ENCODE measurements around the gene SH3BP1. TPM values are rescaled to one million over a fixed set of nuclear protein-coding genes. Genes with fewer than 3 reads are reported as not detected.

SH3BP1 gene
- total RNA-seq, 1 donor from 2014 or later: 28.3 TPM

DNA sequence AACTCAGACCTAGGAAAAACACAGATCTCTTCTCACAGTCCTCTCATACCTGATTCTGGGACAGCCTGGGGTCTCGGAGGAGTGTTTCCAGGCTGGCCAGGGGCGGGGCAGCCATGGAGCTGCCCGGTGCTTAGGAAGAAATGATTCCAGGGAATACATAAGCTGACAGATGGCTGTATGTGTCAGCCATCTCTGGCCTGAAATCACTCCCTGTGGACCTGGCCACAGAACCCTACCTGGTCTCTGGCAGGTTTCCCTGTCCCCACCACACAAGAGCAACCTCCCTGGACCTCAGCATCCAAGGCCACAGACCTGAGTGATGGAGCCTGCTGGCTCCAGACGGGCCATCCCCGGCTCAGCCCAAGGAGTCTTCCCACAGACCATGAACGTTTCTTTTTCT, 20.8 kb upstream of the SH3BP1 start:
- intact Hi-C loops (cut with DNase I): no loop called here
- H3K27me3 ChIP-seq: no peaks in the 10 kb centered on the region
- no peaks in the 10 kb centered on the region for H3K9me3 ChIP-seq
- H3K36me3 ChIP-seq: peaks cover 88% of the 10 kb centered on the region
- DNase-seq (no peak), ATAC-seq (no peak)
- TF ChIP-seq, protein P1, sequence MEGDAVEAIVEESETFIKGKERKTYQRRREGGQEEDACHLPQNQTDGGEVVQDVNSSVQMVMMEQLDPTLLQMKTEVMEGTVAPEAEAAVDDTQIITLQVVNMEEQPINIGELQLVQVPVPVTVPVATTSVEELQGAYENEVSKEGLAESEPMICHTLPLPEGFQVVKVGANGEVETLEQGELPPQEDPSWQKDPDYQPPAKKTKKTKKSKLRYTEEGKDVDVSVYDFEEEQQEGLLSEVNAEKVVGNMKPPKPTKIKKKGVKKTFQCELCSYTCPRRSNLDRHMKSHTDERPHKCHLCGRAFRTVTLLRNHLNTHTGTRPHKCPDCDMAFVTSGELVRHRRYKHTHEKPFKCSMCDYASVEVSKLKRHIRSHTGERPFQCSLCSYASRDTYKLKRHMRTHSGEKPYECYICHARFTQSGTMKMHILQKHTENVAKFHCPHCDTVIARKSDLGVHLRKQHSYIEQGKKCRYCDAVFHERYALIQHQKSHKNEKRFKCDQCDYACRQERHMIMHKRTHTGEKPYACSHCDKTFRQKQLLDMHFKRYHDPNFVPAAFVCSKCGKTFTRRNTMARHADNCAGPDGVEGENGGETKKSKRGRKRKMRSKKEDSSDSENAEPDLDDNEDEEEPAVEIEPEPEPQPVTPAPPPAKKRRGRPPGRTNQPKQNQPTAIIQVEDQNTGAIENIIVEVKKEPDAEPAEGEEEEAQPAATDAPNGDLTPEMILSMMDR (IDR thresholded peaks at IDR 0.05): no peak
- H3K4me3 ChIP-seq: no peak overlapping the region
- H3K27ac ChIP-seq: no peak overlapping the region
- peaks cover 9% of the 10 kb centered on the region for H3K4me1 ChIP-seq

DNA sequence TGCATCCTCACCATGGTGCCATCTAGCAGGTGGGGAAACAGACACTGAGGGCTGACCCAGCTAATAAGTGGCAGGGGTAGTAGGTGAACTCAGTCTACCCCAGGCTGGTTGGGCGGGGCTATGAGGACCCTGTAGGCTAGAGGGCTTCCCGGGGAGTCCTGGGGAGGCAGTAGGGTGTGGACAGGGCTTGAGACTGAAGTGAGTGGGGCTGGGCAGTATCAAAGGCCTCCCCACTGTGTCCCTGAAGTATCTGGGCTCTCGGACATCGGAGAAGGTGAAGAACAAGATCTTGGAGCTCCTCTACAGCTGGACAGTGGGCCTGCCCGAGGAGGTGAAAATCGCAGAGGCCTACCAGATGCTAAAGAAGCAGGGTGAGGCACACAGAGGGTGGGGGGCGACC, 19.5 kb upstream of the SH3BP1 start:
- ATAC-seq: no peak

DNA sequence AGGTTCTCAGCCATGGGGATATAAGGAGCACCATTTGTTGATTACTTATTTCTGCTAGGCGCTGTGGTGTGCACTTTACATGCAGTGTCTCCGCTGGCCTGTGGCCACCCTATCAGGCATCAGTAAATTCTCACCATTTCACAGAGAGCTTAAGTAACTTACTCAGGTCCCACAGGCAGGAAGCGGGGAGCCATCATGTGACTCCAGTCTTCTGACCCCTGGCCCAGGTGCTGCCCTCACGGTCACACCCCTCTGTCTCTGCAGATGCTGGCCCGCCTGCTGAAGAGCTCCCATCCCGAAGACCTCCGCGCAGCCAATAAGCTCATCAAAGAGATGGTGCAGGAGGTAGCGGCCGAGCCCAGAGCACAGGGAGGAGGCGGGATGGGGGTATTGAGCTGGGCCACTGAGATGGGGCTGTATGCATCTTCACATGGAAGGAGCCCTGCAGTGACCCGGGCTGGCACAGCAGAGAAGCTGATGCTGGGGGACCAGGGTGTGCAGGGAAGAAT, 18.1 kb upstream of the SH3BP1 start:
- Histone ChIP-seq H3K27ac (no peak overlapping the region), H3K4me3 (no peak overlapping the region), H3K4me1 (peaks cover 27% of the 10 kb centered on the region), H3K9me3 (no peaks in the 10 kb centered on the region), H3K27me3 (no peaks in the 10 kb centered on the region), H3K36me3 (peaks cover 66% of the 10 kb centered on the region)
- TF ChIP-seq, protein P1 (IDR thresholded peaks at IDR 0.05): no peak
- intact Hi-C loops (cut with DNase I): no loop called here
- no peak for DNase-seq
- ATAC-seq: no peak

More for the DNA sequence above, 19.5 kb upstream of the SH3BP1 start:
- TF ChIP-seq, protein P1 (IDR thresholded peaks at IDR 0.05): no peak
- H3K36me3 ChIP-seq: peaks cover 79% of the 10 kb centered on the region
- no peak overlapping the region for H3K27ac ChIP-seq
- no peak for DNase-seq
- intact Hi-C loops (cut with DNase I): no loop called here
- peaks cover 18% of the 10 kb centered on the region for H3K4me1 ChIP-seq
- no peaks in the 10 kb centered on the region for H3K27me3 ChIP-seq
- H3K4me3 ChIP-seq: no peak overlapping the region
- no peaks in the 10 kb centered on the region for H3K9me3 ChIP-seq

DNA sequence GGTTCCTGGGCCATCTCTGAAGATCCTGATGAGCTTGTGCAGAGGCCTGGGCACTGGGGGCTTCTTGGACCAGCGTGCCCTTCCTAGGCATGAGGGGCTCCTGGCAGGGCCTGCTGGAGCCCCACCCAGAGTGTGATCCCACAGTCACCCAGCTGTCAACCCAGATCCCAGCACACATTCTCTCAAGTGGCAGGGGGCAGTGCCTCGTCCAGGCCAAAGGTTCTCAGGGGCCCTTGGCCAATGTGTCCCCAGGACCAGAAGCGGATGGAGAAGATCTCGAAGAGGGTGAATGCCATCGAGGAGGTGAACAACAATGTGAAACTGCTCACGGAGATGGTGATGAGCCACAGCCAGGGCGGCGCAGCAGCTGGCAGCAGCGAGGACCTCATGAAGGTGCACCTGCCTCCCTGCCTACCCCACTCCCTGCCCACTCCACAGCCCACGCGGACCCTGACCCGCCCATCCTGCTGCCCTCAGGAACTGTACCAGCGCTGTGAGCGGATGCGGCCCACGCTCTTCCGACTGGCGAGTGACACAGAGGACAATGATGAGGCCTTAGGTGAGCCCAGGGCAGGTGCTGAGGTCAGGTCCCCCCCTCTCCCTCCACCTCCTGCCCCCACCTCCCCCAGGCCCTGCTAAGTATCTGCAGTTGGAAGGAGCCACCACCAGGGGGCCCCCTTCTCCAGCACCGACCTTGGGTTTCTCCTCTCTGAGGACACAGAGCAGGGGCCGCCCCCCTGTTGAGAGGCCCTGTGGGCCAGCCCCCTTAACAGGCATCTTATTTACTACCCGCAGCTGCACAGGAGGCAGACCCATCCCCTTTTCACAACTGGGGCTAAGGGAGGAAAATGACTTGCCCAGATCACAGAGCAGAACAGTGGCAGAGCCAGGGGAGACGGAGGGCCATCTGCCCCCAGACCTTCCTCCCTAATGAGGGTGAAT, 16.1 kb upstream of the SH3BP1 start:
- TF ChIP-seq, protein P1 (IDR thresholded peaks at IDR 0.05): peak; percentile 82
- peaks cover 47% of the 10 kb centered on the region for H3K36me3 ChIP-seq
- H3K4me3 ChIP-seq: no peak overlapping the region
- no peaks in the 10 kb centered on the region for H3K27me3 ChIP-seq
- H3K4me1 ChIP-seq: peaks cover 42% of the 10 kb centered on the region
- H3K9me3 ChIP-seq: no peaks in the 10 kb centered on the region
- intact Hi-C loops (cut with DNase I): no loop called here
- ATAC-seq: peak; percentile 79
- DNase-seq: peak; percentile 85
- H3K27ac ChIP-seq: no peak overlapping the region

DNA sequence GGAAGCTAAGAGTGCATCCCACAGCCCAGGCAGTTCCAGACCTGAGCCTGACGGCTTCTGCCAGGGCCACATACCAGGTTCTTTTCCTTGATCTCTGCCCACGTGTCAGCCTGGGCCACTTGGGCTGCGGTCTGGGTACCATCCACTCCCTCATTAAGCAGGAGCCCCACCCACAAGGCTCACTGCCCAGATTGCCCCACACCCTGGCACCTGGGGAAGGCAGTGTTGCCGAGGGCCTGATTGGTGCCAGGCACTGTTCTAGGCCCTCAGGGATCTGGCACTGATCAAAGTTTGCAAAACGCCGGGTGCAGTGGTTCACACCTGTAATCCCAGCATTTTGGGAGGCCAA, 15.5 kb upstream of the SH3BP1 start:
- Histone ChIP-seq H3K9me3 (no peaks in the 10 kb centered on the region), H3K36me3 (peaks cover 43% of the 10 kb centered on the region), H3K4me1 (peaks cover 42% of the 10 kb centered on the region), H3K4me3 (no peak overlapping the region), H3K27ac (no peak overlapping the region), H3K27me3 (no peaks in the 10 kb centered on the region)
- intact Hi-C loops (cut with DNase I): no loop called here
- DNase-seq (peak; percentile 84), ATAC-seq (peak; percentile 48)
- TF ChIP-seq, protein P1 (IDR thresholded peaks at IDR 0.05): no peak

All from upper lobe of right lung (tissue), 1 donor.